HepG2 (cell line): ENCODE measurements around the gene ST3GAL2. TPM values are rescaled to one million over a fixed set of nuclear protein-coding genes. Genes with fewer than 3 reads are reported as not detected.
A peak's percentile ranks its signal among the peaks of the same experiment; 100 is the strongest.

Source experiments
- ATF7-NPFF ChIP-seq: sonication (generic); formaldehyde crosslinking; IDR thresholded peaks from 2 replicates; pipeline ENCODE4 v1.8.1; 2023; ENCODE audit warnings: mild to moderate bottlenecking, low read depth, missing genetic modification reagents, moderate library complexity
- DMAP1 ChIP-seq: IDR thresholded peaks from 2 replicates; pipeline ENCODE4 v1.6.1; 2016
- FOXP1 ChIP-seq, 2 experiments: fragments of 450-650 bp in 1 of 2; IDR thresholded peaks; 2 replicates each; pipeline ENCODE4 v1.6.1; 2017 to 2018; ENCODE audit warnings: antibody characterized with exemption in 1 of 2
- GATAD1 ChIP-seq: IDR thresholded peaks from 2 replicates; pipeline ENCODE4 v1.6.1; 2016; ENCODE audit warnings: missing genetic modification reagents, missing compliant biosample characterization
- HOXA7 ChIP-seq: sonication (generic); formaldehyde crosslinking; IDR thresholded peaks from 2 replicates; pipeline ENCODE4 v1.8.1; 2022; ENCODE audit warnings: mild to moderate bottlenecking, missing genetic modification reagents, moderate library complexity
- ISX ChIP-seq: sonication (generic); formaldehyde crosslinking; conservative IDR thresholded peaks from 2 replicates; pipeline ENCODE4 v1.5.0; 2020; ENCODE audit warnings: missing genetic modification reagents
- MBD4 ChIP-seq: IDR thresholded peaks from 2 replicates; pipeline ENCODE4 v1.6.1; 2012; ENCODE audit warnings: low read length, inconsistent platforms, borderline replicate concordance
- NAIF1 ChIP-seq: sonication (generic); formaldehyde crosslinking; IDR thresholded peaks from 2 replicates; pipeline ENCODE4 v1.5.0; 2020; ENCODE audit warnings: mild to moderate bottlenecking, missing genetic modification reagents, borderline replicate concordance
- NCOR1 ChIP-seq: fragments of 200-600 bp; sonication (generic); IDR thresholded peaks from 2 replicates; pipeline ENCODE4 v1.7.0; 2017; ENCODE audit warnings: antibody characterized with exemption, low read length, borderline replicate concordance
- PHF21A ChIP-seq: sonication (generic); formaldehyde crosslinking; IDR thresholded peaks from 2 replicates; pipeline ENCODE4 v1.5.0; 2020; ENCODE audit warnings: mild to moderate bottlenecking, missing genetic modification reagents
- REPIN1 ChIP-seq: sonication (generic); formaldehyde crosslinking; IDR thresholded peaks from 2 replicates; pipeline ENCODE4 v1.8.0; 2022; ENCODE audit warnings: missing genetic modification reagents, low read depth, mild to moderate bottlenecking, borderline replicate concordance
- SETDB1 ChIP-seq: sonication (generic); formaldehyde crosslinking; IDR thresholded peaks from 2 replicates; pipeline ENCODE4 v1.5.1; 2020; ENCODE audit warnings: missing genetic modification reagents, mild to moderate bottlenecking, borderline replicate concordance
- SMAD9 ChIP-seq: sonication (generic); formaldehyde crosslinking; IDR thresholded peaks from 2 replicates; pipeline ENCODE4 v1.5.1; 2020; ENCODE audit warnings: mild to moderate bottlenecking, missing genetic modification reagents
- SOX13 ChIP-seq, 3 experiments: fragments of 450-650 bp in 1 of 3; sonication (generic) in 1 of 3; formaldehyde crosslinking in 1 of 3; IDR thresholded peaks in 2 of 3; conservative IDR thresholded peaks in 1 of 3; 2 replicates each; pipeline versions ENCODE4 v1.5.0 to v1.6.1; 2016 to 2020; ENCODE audit warnings: antibody characterized with exemption in 1 of 3, mild to moderate bottlenecking in 1 of 3, missing compliant biosample characterization in 1 of 3, missing genetic modification reagents in 1 of 3, moderate library complexity in 1 of 3
- TAF1 ChIP-seq: sonication (generic); formaldehyde crosslinking; IDR thresholded peaks from 2 replicates; pipeline ENCODE4 v1.4.0; 2020; ENCODE audit warnings: missing genetic modification reagents
- TAF15 ChIP-seq: fragments of 200-400 bp; formaldehyde crosslinking; IDR thresholded peaks from one replicate; pipeline ENCODE4 v1.6.1; 2018; ENCODE audit warnings: mild to moderate bottlenecking, low read depth, low read length; ENCODE audit not compliant: poor library complexity, severe bottlenecking
- TRIM24 ChIP-seq: sonication (generic); formaldehyde crosslinking; IDR thresholded peaks from 2 replicates; pipeline ENCODE4 v1.8.0; 2022; ENCODE audit warnings: mild to moderate bottlenecking, missing genetic modification reagents
- ZBTB34 ChIP-seq: sonication (generic); formaldehyde crosslinking; IDR thresholded peaks from 2 replicates; pipeline ENCODE4 v1.8.0; 2022; ENCODE audit warnings: mild to moderate bottlenecking, missing genetic modification reagents
- ZNF230 ChIP-seq: sonication (generic); formaldehyde crosslinking; IDR thresholded peaks from 2 replicates; pipeline ENCODE4 v1.4.0; 2020; ENCODE audit warnings: mild to moderate bottlenecking, missing genetic modification reagents
- ZNF296 ChIP-seq: sonication (generic); formaldehyde crosslinking; conservative IDR thresholded peaks from 2 replicates; pipeline ENCODE4 v1.5.0; 2020; ENCODE audit warnings: mild to moderate bottlenecking, missing genetic modification reagents
- ZNF3 ChIP-seq: IDR thresholded peaks from 2 replicates; pipeline ENCODE4 v1.7.0; 2017; ENCODE audit warnings: inconsistent platforms
- ZNF362 ChIP-seq: sonication (generic); formaldehyde crosslinking; IDR thresholded peaks from 2 replicates; pipeline ENCODE4 v1.4.0; 2020; ENCODE audit warnings: missing genetic modification reagents, mild to moderate bottlenecking, borderline replicate concordance
- ZNF367 ChIP-seq: sonication (generic); formaldehyde crosslinking; IDR thresholded peaks from 2 replicates; pipeline ENCODE4 v1.4.0; 2020; ENCODE audit warnings: missing genetic modification reagents, borderline replicate concordance
- ZNF44 ChIP-seq: sonication (generic); formaldehyde crosslinking; IDR thresholded peaks from 2 replicates; pipeline ENCODE4 v1.5.1; 2020; ENCODE audit warnings: mild to moderate bottlenecking, missing genetic modification reagents
- ZNF468 ChIP-seq: sonication (generic); formaldehyde crosslinking; IDR thresholded peaks from 2 replicates; pipeline ENCODE4 v1.8.0; 2022; ENCODE audit warnings: mild to moderate bottlenecking, moderate library complexity, missing genetic modification reagents
- ZNF597 ChIP-seq: sonication (generic); formaldehyde crosslinking; IDR thresholded peaks from 2 replicates; pipeline ENCODE4 v1.5.0; 2020; ENCODE audit warnings: missing genetic modification reagents
- ZNF674 ChIP-seq: sonication (generic); formaldehyde crosslinking; IDR thresholded peaks from 2 replicates; pipeline ENCODE4 v1.5.0; 2020; ENCODE audit warnings: low read depth, mild to moderate bottlenecking, missing genetic modification reagents
- polyA plus RNA-seq, 8 experiments: library from polyadenylated mRNA; depleted of rRNA in 3 of 8; stranded (reverse) in 7 of 8; unstranded in 1 of 8; fragments of >200 nt; fragmentation: Illumina TruSeq in 4 of 8; extraction: Trizol in 4 of 8; gene quantifications; 2 replicates each; pipeline versions ENCODE4 v1.2.1 to v1.2.3, GENCODE V29; 2011 to 2016; ENCODE audit warnings: low read depth in 4 of 8, missing spikeins in 1 of 8, mixed read lengths in 1 of 8; ENCODE audit not compliant: insufficient read depth in 1 of 8
- total RNA-seq, 5 experiments: library from RNA; depleted of rRNA; stranded (reverse); fragments of >200 nt; fragmentation: Illumina TruSeq; extraction: Trizol; gene quantifications; 2 replicates each; pipeline ENCODE4 v1.2.3, GENCODE V29; 2016; ENCODE audit warnings: low read depth in 1 of 5

The ST3GAL2 gene
- total and polyA plus RNA-seq, 2 of the 13 experiments (the other 11 are each of a cell fraction or from before 2014, with no cell fraction given) = 16.3 to 24.9 TPM

- TF ChIP-seq SOX13 (IDR thresholded peaks at IDR 0.05) = peak; percentile 61
- peak in 1 of 2 experiments; percentile 96; a peak in 2 of 4 replicates for TF ChIP-seq SOX13 (CRISPR knock-in tag; conservative IDR thresholded peaks at IDR 0.05 in 1 of 2, IDR thresholded peaks at IDR 0.05 in 1 of 2)
- peak; percentile 92 for TF ChIP-seq NCOR1
- no peak for TF ChIP-seq TAF15
- TF ChIP-seq ISX (CRISPR knock-in tag) = no peak
- no peak for TF ChIP-seq ZNF674 (CRISPR knock-in tag)
- TF ChIP-seq ZBTB34 (CRISPR knock-in tag) = peak; percentile 93
- peak; percentile 68 for TF ChIP-seq ATF7-NPFF (CRISPR knock-in tag)
- peak; percentile 50 for TF ChIP-seq TAF1 (CRISPR knock-in tag)
- TF ChIP-seq SMAD9 (CRISPR knock-in tag) = no peak
- TF ChIP-seq ZNF296 (CRISPR knock-in tag) = no peak; the same call in 1 of the 2 replicates
- TF ChIP-seq ZNF362 (CRISPR knock-in tag) = peak; percentile 80; the same call in 1 of the 2 replicates
- TF ChIP-seq SETDB1 (CRISPR knock-in tag) = no peak
- peak; percentile 97 for TF ChIP-seq DMAP1 (CRISPR knock-in tag)
- no peak for TF ChIP-seq ZNF3 (CRISPR knock-in tag)
- TF ChIP-seq REPIN1 (CRISPR knock-in tag) = peak; percentile 98
- no peak for TF ChIP-seq ZNF468 (CRISPR knock-in tag)
- TF ChIP-seq ZNF597 (CRISPR knock-in tag) = no peak
- TF ChIP-seq NAIF1 (CRISPR knock-in tag) = peak; percentile 76; the same call in 1 of the 2 replicates
- peak; percentile 67; the same call in 1 of the 2 replicates for TF ChIP-seq FOXP1 (IDR thresholded peaks at IDR 0.05)
- peak; percentile 76 for TF ChIP-seq FOXP1 (CRISPR knock-in tag; IDR thresholded peaks at IDR 0.05)
- peak; percentile 99 for TF ChIP-seq PHF21A (CRISPR knock-in tag)
- TF ChIP-seq GATAD1 (CRISPR knock-in tag) = peak; percentile 65
- no peak for TF ChIP-seq HOXA7 (CRISPR knock-in tag)
- TF ChIP-seq ZNF44 (CRISPR knock-in tag) = no peak; the same call in 1 of the 2 replicates
- no peak for TF ChIP-seq MBD4
- TF ChIP-seq ZNF367 (CRISPR knock-in tag) = no peak
- peak; percentile 74; the same call in 1 of the 2 replicates for TF ChIP-seq ZNF230
- TF ChIP-seq TRIM24 (CRISPR knock-in tag) = peak; percentile 61; the same call in 1 of the 2 replicates
Measured at GRCh38 chr16:70428178-70428998, 10.5 kb downstream of the ST3GAL2 start (continued).
